ENCODE data around the gene HAAO. TPM values are rescaled to one million over a fixed set of nuclear protein-coding genes. Genes with fewer than 3 reads are reported as not detected.

The HAAO gene
- total and polyA plus RNA-seq, 2 experiments from 2014 or later: 2.6 to 3.2 TPM

DNA sequence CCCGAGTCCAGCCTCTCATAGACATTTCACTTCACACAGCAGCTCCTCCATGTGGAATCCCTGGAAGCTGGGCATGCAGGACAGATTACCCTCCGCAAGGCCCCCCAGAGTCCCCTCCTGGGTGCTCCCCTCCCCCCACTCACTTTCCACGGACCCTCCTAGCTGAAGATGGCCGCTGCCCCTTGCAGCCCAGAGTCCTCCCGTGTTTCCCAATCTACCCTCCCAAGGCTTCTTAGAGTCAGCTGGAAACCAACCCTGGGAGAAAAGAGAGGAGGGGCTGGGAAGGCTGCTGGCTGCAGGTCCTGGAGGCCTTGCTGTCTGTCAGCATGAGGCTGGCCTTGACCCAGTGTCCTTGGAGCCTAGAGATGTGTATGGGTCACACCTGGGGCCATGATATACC lies 49.0 kb upstream of the HAAO start:
- Histone ChIP-seq H3K27me3 (ENCODE audit: insufficient read depth) (no peaks in the 10 kb centered on the region), H2AFZ (no peak overlapping the region), H3K36me3 (ENCODE audit: insufficient read depth) (no peaks in the 10 kb centered on the region), H3K27ac (ENCODE audit: low read depth) (no peak overlapping the region), H3K9me2 (ENCODE audit: insufficient read depth) (0 out of 2 replicates have a peak, but pooled peaks cover 3% of the 10 kb centered on the region), H3K4me1 (ENCODE audit: insufficient read depth) (no peaks in the 10 kb centered on the region), H3K79me2 (replicated peaks; ENCODE audit: insufficient read depth) (no peaks in the 10 kb centered on the region), H3F3A (replicated peaks; ENCODE audit: low read depth) (no peaks in the 10 kb centered on the region), H3K4me3 (no peak overlapping the region), H3K4me2 (no peak overlapping the region), H4K20me1 (replicated peaks; ENCODE audit: insufficient read depth) (no peaks in the 10 kb centered on the region)
- no peak overlapping the region for H3K4me3 Mint-ChIP-seq
- peaks cover 2% of the 10 kb centered on the region for H3K27me3 Mint-ChIP-seq (ENCODE audit: insufficient read depth, low read depth, poor library complexity)
- peaks cover 2% of the 10 kb centered on the region; the same call in 2 of the 3 replicates for H3K4me1 Mint-ChIP-seq
- no peaks in the 10 kb centered on the region for H3K36me3 Mint-ChIP-seq (ENCODE audit: low read depth)
- DNase-seq (ENCODE audit: low spot score): no peak
- no peak for ATAC-seq
- H3K27ac Mint-ChIP-seq: no peak overlapping the region
- peaks cover 4% of the 10 kb centered on the region; the same call in 1 of the 3 replicates for H3K9me3 Mint-ChIP-seq
- TF ChIP-seq, protein P1, sequence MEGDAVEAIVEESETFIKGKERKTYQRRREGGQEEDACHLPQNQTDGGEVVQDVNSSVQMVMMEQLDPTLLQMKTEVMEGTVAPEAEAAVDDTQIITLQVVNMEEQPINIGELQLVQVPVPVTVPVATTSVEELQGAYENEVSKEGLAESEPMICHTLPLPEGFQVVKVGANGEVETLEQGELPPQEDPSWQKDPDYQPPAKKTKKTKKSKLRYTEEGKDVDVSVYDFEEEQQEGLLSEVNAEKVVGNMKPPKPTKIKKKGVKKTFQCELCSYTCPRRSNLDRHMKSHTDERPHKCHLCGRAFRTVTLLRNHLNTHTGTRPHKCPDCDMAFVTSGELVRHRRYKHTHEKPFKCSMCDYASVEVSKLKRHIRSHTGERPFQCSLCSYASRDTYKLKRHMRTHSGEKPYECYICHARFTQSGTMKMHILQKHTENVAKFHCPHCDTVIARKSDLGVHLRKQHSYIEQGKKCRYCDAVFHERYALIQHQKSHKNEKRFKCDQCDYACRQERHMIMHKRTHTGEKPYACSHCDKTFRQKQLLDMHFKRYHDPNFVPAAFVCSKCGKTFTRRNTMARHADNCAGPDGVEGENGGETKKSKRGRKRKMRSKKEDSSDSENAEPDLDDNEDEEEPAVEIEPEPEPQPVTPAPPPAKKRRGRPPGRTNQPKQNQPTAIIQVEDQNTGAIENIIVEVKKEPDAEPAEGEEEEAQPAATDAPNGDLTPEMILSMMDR (conservative IDR thresholded peaks at IDR 0.05; ENCODE audit: low read depth in 2 of 2): no peak

GRCh38 chr2:42840760-42841159 lies 48.4 kb upstream of the HAAO start:
- no peaks in the 10 kb centered on the region for H3K79me2 ChIP-seq (replicated peaks; ENCODE audit: insufficient read depth)
- no peak overlapping the region for H2AFZ ChIP-seq
- no peaks in the 10 kb centered on the region for H3K36me3 Mint-ChIP-seq (ENCODE audit: low read depth)
- H3K27me3 ChIP-seq (ENCODE audit: insufficient read depth): no peaks in the 10 kb centered on the region
- H3K4me1 ChIP-seq (ENCODE audit: insufficient read depth): no peaks in the 10 kb centered on the region
- H3K27me3 Mint-ChIP-seq (ENCODE audit: insufficient read depth, low read depth, poor library complexity): peaks cover 2% of the 10 kb centered on the region
- H3K27ac ChIP-seq (ENCODE audit: low read depth): no peak overlapping the region
- no peaks in the 10 kb centered on the region for H3K36me3 ChIP-seq (ENCODE audit: insufficient read depth)
- peaks cover 2% of the 10 kb centered on the region; the same call in 2 of the 3 replicates for H3K4me1 Mint-ChIP-seq
- TF ChIP-seq ZNF331 (CRISPR knock-in tag; IDR thresholded peaks at IDR 0.05; ENCODE audit: low read depth) (no peak), EZH2 (IDR thresholded peaks at IDR 0.05; ENCODE audit: low read depth, unreplicated experiment) (no peak), ETS1 (IDR thresholded peaks at IDR 0.05) (no peak)
- H3K27ac Mint-ChIP-seq: no peak overlapping the region
- DNase-seq (ENCODE audit: low spot score) (no peak), ATAC-seq (no peak)
- no peak overlapping the region for H3K4me3 ChIP-seq
- no peaks in the 10 kb centered on the region for H3F3A ChIP-seq (replicated peaks; ENCODE audit: low read depth)
- no peaks in the 10 kb centered on the region for H4K20me1 ChIP-seq (replicated peaks; ENCODE audit: insufficient read depth)
- no peak overlapping the region for H3K4me3 Mint-ChIP-seq
- H3K4me2 ChIP-seq: no peak overlapping the region
- peaks cover 7% of the 10 kb centered on the region; the same call in 1 of the 3 replicates for H3K9me3 Mint-ChIP-seq
- H3K9me2 ChIP-seq (ENCODE audit: insufficient read depth): 0 out of 2 replicates have a peak, but pooled peaks cover 3% of the 10 kb centered on the region

GRCh38 chr2:42839809-42840501 lies 47.6 kb upstream of the HAAO start:
- Histone ChIP-seq H3K9me2 (ENCODE audit: insufficient read depth) (0 out of 2 replicates have a peak, but pooled peaks cover 3% of the 10 kb centered on the region), H3K79me2 (replicated peaks; ENCODE audit: insufficient read depth) (no peaks in the 10 kb centered on the region), H3F3A (replicated peaks; ENCODE audit: low read depth) (no peaks in the 10 kb centered on the region), H3K27me3 (ENCODE audit: insufficient read depth) (no peaks in the 10 kb centered on the region), H2AFZ (no peak overlapping the region), H3K4me1 (ENCODE audit: insufficient read depth) (no peaks in the 10 kb centered on the region), H3K4me3 (no peak overlapping the region), H4K20me1 (replicated peaks; ENCODE audit: insufficient read depth) (no peaks in the 10 kb centered on the region), H3K27ac (ENCODE audit: low read depth) (no peak overlapping the region), H3K36me3 (ENCODE audit: insufficient read depth) (no peaks in the 10 kb centered on the region), H3K4me2 (no peak overlapping the region)
- Mint-ChIP-seq H3K36me3 (ENCODE audit: low read depth) (no peaks in the 10 kb centered on the region), H3K27ac (no peak overlapping the region), H3K27me3 (ENCODE audit: insufficient read depth, low read depth, poor library complexity) (peaks cover 2% of the 10 kb centered on the region), H3K4me1 (peaks cover 2% of the 10 kb centered on the region; the same call in 2 of the 3 replicates), H3K9me3 (peaks cover 7% of the 10 kb centered on the region; the same call in 1 of the 3 replicates), H3K4me3 (no peak overlapping the region)
- ATAC-seq (no peak), DNase-seq (ENCODE audit: low spot score) (no peak)
- no peak for TF ChIP-seq ZNF331 (CRISPR knock-in tag; IDR thresholded peaks at IDR 0.05; ENCODE audit: low read depth)
- no peak for TF ChIP-seq ETS1 (IDR thresholded peaks at IDR 0.05)
- TF ChIP-seq POLR2AphosphoS5 (IDR thresholded peaks at IDR 0.05; ENCODE audit: low read depth): no peak
- no peak for TF ChIP-seq CREB1 (CRISPR knock-in tag; IDR thresholded peaks at IDR 0.05; ENCODE audit: low read depth)
- TF ChIP-seq JUNB (IDR thresholded peaks at IDR 0.05; ENCODE audit: unreplicated experiment): no peak
- TF ChIP-seq EZH2 (IDR thresholded peaks at IDR 0.05; ENCODE audit: low read depth, unreplicated experiment): no peak
- no peak for TF ChIP-seq EZH2phosphoT487 (IDR thresholded peaks at IDR 0.05; ENCODE audit: unreplicated experiment)
- TF ChIP-seq, protein P1 (conservative IDR thresholded peaks at IDR 0.05; ENCODE audit: low read depth in 2 of 2): no peak
- no peak for TF ChIP-seq NANOG (IDR thresholded peaks at IDR 0.05; ENCODE audit: borderline replicate concordance)
- TF ChIP-seq ZNF114 (CRISPR knock-in tag; IDR thresholded peaks at IDR 0.05): no peak
